HG02870 (cell line): ENCODE results near the gene DCP1B.
"Not testable (repeated sequence)": the region's sequence is repeated elsewhere in the genome, so short reads cannot be mapped to it uniquely, and the experiment has no call there.

Source experiments
- ATAC-seq: cut with Tn5 transposase; IDR thresholded peaks from one replicate; pipeline ENCODE4 v1.9.1; 2021; ENCODE audit warnings: mild to moderate bottlenecking, moderate library complexity; ENCODE audit not compliant: unreplicated experiment

The DCP1B gene

DNA sequence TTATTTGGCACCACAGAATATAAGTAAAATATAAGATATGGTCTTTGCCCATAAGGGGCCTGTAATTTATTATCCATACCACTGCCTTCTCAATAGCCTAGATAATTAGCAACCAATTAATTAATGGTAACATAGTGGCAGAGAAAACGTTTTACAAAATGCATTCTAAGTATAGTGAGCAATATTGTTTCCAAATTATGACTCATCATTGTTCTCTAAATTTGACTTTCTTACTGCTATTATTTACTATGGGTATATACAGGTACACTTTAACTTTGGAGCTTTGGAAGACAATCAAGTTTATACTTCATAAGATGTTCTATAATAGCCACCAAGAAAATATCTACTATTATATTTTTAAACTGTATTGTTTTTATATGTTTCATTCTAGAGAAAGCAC, 26.7 kb downstream of the DCP1B start:
- no peak for ATAC-seq

DNA sequence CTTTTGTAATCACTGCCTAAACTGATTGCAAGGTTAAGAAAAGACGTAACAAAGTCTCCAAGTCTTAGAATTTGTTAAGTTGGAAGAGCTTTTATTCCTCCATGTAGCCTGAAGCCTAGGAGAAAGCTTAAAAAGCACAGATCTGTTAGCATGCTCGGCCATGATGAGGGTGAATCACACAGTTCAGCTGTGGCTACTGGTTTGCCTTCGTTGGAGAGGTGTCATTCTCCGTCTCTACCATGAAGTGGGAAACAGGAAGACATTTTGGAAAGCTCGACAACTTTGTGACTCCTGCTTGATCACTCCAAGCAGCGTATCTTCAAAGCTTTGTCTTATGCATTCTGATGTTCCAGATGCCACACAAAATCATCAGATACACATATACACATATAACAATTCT, 27.1 kb downstream of the DCP1B start:
- no peak for ATAC-seq

DNA sequence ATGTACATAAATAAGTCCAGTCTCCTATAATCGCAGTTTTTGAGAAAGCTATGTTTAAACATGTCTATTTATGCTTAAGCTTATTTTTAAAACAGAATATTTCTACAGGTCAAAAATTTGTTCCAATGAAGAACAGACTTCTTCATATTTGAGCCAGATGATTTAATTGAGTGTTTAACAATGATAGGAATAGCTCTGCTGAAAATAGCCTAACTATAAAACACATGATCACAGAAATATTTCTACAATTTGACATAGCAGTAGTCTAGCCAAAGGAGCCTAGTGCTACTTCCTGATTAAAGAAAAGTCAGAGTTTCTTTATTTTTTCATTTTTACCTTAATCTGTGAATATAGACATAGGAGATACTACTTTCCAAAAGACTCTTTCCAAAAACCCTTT, 29.4 kb downstream of the DCP1B start:
- no peak for ATAC-seq

DNA sequence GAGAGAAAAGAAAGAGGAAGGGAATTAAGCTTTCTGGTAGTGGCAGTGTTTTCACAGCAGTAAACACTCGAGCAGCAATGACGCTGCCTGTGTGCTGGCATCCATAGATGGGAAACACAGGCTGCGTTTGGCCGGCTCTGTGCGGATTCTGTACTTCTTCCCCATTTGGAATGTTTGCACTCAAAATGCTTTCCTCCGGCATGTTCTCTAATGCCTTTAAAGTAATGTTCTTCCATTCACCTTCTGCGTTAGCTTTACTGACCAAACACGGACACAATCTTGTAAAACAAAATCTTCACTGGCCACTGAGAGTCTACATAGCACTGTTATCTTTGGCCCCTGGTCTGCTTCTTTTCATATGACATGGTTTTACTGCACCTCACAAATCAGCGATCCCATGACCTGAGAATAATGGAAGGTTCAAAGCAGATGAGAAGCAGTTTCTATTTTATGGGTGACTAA, 31.4 kb downstream of the DCP1B start:
- no peak for ATAC-seq

DNA sequence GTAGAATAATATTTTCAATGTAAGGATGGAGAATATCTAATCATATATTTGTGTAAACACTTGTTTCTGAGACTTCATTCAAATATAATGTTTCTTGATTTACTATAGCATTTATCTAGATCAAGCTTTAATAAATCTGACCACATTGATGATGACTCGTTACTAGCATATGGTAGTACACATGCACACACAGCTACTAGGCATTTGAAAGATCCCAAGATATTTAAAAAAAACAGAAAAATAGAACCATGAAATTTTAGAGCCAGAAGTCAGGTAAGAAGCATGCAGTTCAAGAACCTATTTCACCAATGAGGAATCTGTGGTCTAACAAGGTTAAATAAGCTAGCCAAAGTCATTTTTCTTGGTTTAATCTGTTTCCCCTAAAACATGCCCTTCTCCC, 32.0 kb downstream of the DCP1B start:
- ATAC-seq, result no peak

DNA sequence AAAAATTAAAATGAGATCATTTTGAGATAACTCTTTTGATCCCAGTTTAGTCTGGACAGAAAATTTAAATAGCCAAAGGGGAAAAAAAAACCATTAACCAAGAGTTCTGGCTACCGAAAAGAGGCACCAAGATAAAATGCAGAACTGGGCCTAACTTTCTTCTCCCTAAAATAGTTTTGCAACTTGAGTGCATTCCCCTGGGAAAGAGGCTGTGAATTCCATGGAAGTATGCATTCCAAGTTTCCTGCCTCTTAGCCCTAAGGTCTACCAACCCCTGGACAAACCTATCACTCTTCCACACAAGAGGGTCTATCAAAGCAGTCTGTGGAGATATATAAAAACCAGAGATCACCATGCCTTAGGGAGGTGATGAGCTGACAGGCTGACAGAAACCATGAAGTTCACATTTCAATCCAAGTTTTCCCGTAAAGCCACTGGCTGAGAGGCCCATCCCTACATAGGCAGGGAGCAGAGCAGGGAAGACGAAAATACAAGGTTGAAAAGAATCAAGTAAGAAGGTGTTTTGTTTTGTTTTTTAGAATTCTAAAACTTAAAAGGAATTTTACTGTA, 33.8 kb downstream of the DCP1B start:
- ATAC-seq, result no peak

DNA sequence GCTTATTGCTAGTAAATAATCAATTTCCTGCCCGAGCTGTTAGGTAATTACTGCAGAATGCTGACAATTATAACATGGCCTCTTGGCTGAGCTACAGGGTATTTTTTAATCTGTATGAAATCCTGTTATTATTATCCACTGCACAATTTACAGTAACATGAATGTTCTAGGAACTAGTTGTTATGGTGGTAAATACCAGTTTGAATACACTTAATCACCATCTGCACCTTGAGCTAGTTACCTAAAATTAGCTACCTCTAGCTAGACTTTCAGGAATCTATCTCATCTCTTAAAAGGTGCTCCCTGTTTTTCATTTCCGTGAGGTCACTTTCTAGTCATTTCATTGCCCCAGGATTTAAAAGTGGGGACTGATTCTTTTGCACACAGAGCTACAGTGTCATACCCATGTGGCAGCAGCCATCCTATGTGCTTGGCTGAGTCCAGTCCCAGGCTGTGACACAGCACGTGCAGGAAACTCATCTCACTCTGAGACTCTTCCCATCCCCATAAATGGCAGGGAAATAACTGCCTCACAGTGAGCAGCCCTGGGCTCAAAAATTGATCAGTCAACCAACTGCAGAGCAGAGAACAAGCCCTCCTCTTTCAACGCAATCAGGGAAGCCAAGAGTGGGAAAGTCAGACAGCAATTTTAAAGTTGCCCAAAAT, 37.6 kb downstream of the DCP1B start:
- no peak for ATAC-seq

DNA sequence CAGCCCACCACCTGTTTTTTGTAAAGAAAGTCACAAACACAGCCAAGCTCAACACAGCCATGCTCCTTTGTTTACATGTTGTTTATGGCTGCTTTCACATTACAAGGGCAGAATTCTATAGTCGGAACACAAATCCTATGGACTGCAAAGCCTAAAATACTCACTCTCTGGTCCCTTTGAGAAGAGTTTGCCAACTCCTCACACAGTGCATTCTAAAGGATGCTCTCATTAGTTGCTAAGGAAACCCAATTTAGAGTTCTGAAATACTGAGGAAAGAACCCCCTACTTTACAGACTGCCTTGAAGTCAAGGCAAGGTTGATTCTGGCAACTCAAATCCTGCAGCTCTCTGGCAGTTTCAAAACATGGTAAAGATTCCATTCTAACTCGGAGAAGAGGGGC, 38.3 kb downstream of the DCP1B start:
- ATAC-seq, result no peak

DNA sequence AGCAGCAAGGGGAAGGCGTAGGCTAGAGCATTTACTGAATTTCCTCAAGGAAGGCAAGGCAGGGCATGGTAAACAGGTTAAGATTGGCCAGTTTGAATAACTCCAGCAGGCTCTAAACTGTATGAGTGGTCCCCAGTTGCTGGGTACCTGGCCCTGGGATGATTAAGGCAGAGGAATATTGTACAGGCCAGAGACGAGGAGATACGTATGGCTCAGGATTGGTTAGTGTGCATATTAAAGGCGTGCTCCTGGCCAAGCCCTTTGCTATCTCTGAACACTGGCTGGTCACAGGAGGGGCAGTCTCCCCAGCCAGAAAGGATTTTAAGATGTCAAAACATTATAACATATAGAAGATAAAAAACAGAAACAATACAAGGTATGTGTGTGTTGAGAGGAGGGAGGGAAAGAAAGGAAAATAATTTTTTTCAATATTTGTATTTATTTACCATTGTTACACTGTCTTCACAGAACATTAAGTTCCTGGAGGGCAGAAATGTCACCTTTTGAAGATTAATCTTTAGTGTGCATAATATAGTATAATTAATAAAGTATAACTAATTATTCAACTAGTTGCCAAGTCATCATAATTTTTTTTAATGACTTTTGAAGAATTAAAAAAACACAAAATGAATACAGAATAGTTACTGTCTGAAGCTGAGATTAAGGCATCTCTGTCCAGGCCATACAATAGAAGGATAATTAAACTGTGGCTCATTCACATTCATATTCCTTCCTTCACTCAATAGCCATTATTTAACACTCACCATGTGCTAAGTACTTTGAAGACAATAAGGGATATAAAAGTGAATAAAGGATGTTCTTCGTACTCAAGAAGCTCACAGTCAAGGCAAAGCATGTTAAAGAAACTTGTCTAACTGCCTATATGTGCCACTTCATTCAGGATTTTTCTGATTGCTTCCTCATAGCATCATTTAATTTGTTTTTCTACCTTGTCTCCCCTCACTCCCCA, 41.9 kb downstream of the DCP1B start:
- ATAC-seq, result no peak

DNA sequence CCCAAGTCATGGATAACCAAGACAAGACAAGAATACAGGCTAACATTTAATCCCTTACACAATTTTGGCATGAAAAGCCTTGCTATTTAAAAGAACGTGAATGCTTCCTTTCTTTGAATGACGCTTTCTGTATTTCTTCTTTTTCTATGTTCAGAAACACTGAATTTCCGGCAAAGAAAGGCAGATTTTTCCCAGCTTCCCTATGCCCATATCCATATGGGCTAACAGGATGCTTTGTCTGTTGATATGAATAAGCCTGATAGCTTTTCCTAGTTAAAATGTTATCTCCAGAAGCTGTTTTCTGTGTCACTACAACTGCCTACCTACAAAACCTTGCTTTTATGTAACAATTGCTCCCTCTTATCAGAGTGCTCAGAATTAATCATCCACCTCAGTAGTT, 47.5 kb downstream of the DCP1B start:
- ATAC-seq, result no peak

DNA sequence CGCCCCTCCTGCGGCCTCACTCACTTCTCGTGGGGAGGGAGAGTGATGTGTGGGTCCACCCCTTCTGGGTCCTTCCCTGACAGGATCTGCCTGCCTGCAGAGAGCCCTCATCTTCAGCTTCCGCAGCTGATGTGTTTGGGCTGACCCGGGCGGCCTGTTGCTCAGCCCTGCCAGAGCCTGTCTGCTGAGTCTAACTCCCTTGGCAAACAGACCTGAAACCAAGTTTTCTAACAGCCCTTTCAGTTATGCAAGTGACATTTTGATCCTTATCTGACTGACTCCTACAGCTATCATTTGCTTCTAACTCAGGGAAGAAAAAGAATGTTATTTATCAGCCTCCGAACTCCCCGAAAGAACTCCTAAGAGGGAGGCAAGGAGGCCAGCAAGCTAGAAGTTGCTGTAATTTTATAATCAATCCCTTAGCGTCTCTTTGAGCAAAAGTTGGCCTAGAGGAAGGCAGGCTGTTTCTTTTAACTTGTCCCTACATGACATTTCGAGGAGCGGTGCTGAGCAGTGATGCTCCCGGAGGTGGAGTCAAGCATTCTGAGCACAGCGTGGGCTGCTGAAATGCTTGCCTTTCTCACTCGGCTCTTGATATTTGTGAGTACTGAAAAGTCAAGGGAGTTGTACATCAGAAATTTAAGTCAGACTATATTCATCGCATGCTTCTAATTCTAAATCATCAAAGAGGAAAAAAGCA, 54.3 kb downstream of the DCP1B start:
- ATAC-seq, result no peak

DNA sequence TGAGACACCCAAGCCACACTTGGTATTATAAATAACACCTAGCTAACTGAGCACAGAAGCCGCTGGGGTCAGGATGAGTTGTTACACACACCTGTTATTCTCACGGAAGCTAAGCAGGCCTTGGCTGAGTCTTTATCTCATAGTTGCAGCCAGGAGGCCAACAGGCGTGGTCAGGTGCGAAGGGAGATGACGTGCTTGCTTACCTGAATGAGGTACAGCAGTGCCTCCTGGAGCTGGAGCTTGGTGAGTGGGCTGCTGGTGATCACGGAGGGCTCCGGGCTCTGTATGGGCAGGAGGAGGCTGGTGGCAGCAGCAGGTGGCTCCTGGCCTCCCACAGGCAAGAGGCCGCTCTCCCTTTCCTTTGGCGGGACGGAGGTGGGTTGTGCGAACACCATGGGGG, 55.4 kb downstream of the DCP1B start:
- no peak for ATAC-seq

DNA sequence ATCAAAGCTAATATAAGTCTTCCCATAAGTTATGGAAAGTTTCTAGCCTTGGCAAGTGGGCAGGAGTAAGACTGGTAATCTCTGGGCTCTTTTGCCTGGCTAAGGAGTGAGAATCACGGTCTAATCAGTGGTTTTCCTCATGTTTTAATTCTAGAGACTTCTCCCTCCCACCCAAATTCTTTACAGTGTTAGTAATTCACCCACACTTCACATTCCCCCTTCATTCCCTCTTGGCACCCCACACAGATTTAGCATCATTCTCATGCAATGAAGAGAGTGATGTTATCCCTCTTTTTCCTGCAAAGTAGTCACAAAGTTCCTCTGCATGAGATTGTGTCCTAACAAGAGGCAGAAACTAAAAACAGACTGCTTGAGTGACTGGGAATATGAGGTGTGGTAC, 57.2 kb downstream of the DCP1B start:
- ATAC-seq, result no peak

DNA sequence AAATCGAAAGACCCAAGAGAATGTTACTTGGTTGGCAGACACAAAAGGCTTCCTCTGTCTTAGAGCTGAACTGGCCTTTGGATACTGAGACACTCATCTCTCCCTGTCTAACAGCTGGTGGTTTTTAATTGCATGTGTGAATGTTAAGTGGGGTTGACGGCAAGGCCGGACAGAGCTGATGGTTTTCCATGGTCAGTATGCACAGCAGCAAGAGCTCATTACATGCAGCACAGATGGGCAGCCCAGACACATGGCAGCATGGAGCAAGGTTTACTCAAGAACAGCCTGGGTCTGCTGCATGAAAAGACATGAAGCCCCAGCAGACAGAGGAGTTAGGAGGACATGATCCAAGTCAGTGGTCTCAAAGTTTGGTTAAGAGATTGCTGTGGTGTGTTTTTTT, 58.0 kb downstream of the DCP1B start:
- no peak for ATAC-seq

DNA sequence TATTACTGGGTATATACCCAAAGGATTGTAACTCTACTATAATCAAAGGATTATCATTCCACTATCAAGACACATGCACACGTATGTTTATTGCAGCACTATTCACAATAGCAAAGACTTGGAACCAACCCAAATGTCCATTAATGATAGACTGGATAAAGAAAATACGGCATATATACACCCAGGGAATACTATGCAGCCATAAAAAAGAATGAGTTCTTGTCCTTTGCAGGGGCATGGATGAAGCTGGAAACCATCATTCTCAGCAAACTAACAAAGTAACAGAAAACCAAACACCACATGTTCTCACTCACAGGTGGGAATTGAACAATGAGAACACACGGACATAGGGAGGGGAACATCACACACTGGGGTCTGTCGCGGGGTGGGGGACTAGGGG, 58.8 kb downstream of the DCP1B start:
- ATAC-seq, result not testable (repeated sequence)

DNA sequence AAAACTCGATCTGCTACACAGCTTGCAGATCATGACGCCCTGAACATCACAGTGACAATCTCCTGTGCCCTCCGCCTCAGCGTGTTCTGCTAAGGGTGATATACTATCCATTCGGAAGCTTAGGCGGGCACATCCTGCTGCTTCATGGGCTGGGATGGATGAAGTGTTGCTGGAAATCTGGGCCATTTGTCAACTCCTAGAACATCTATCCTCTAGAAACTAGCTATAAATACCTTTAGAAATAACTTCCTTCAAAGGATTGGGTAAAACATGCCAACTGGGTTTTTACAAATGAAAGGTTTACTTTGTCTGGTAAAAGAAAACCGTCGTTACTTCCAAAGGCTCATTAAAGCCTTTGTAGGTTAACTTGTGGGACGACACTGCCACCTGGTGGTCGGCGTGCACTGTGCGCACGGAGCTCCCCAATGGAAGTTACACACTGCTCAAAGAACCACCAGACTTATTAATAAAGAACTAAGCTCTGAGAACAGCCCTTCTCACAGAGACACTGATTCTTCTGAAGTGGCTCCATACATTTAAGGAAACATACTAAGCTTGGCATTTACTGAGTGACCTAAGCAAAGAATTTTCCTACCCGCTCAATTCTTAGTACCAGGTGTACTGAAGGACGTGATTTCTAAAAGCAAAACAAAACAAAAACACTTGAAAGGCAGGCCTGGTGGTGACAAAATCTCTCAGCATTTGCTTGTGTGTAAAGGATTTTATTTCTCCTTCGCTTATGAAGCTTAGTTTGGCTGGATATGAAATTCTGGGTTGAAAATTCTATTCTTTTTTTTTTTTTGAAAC, 64.3 kb downstream of the DCP1B start:
- ATAC-seq, result no peak

DNA sequence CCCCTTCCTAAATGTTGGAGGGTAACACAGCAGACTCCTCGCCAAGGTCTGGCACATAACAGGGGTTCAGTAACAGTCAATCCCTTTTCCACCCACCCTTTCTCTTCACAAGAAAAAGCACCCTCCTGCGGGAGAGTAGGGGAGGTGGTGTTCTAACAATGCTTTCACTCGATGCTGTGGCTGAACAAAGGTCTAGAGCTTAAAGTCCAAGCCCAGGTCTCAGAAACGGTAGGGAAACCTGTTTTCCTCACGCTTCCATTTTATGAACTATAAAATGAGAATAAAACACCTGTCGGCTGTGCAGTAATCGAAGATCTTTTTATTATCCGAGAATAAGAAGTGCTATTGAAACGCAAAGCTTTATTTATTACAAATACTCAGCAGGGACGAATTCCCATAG, 64.9 kb downstream of the DCP1B start:
- no peak for ATAC-seq

DNA sequence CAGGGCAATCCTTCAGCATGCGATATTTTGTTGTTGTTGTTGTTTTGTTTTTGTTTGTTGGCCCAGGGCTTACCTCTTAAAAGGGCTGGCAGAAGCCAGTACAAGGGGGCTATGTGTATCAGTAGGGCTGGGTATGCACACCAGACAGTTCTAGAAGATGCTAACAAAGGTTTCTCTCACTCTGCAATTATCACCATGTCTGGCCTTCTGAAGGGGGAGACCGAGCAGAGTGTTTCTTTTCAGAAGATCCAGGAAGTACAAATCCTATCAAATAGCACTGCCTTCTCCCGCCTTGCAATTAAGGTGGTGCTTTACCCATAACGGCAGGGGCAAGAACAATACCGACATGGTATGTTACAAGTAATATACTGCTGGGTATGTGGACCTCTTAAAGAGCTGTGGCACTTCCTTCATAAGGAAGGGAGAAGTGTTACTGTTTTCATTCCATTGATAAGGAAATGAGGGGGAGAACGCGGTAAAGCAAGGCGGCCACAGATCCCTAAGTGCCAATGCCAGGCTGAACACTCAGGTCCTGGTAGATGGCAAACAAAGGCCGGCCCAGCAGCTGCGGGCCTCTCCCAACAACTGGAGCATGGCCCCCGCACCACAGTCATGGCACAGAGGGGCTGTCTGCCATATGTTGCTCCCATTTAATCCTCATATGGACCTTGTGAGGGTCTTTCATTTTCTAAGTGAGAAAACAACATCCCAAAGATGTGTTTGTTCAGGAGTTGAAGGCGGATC, 66.6 kb downstream of the DCP1B start:
- no peak for ATAC-seq

DNA sequence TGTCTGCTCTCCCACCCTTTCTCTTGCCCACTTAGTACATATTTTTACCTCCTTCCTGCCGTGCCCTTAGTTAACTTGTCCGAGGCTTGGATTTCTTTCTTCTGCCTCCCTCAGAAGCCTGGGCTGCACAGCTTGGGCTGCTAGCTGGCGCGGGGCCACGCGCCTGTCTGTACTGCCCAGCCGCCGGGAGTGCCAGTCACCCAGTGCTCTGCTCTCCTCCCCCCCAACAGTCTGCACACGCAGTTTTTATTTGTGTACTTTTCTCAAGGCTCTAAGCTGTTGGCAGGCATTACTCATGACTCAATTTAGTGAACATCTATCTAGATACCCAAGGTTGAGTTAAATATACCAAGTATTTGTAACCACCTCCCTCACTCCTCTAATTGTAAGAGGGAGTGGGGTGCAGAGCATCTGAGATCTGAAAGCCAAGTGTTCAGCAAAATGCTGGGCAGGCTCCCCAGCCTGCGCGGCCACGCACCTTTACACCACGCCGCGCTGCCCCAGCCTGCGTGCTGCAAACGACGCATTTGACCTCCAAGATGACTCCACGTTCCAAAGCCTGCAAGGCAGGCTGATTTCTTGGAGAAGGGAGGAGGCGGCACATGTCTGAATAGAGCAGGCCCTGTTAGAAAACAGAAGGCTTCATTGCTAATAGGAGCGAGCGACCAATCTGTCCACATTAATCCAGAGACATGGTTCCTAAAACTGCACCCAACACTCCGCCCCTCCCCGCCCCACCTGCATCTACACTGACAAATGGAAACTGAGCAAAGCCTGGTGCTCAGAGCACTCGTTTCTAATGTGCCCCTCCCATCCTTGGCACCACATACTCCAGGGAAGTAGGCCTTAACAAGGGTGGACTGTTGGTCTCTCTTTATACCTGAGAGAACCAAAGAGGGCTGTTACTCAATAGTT, 67.6 kb downstream of the DCP1B start:
- ATAC-seq, result no peak
